Fibroblast of lung (primary cell): ENCODE results near the gene SLC5A1. TPM values are rescaled to one million over a fixed set of nuclear protein-coding genes. Genes with fewer than 3 reads are reported as not detected.

Source experiments
- DNase-seq, 2 donors: peaks; one replicate each; pipeline versions ENCODE4 v3.0.0 to v3.0.0-alpha.2; 2010; ENCODE audit warnings: low read depth in 2 of 2
- H2AFZ ChIP-seq: 2 replicates; pipeline ENCODE4 v1.5.1; 2012; ENCODE audit warnings: low read length, control low read depth, inconsistent platforms
- H3K27ac ChIP-seq: 2 replicates; pipeline ENCODE4 v1.5.1; 2011; ENCODE audit warnings: low read length, control low read depth; ENCODE audit not compliant: insufficient read depth
- H3K27me3 ChIP-seq: 2 replicates; pipeline ENCODE4 v1.5.1; 2011; ENCODE audit warnings: mild to moderate bottlenecking, low read length; ENCODE audit not compliant: control insufficient read depth, insufficient read depth
- H3K36me3 ChIP-seq: 2 replicates; pipeline ENCODE4 v1.5.1; 2011; ENCODE audit warnings: low read length; ENCODE audit not compliant: control insufficient read depth, insufficient read depth
- H3K4me1 ChIP-seq: 2 replicates; pipeline ENCODE4 v1.5.1; 2011; ENCODE audit warnings: low read length; ENCODE audit not compliant: control insufficient read depth, insufficient read depth; ENCODE audit errors: extremely low read depth
- H3K4me2 ChIP-seq: 2 replicates; pipeline ENCODE4 v1.5.1; 2011; ENCODE audit warnings: low read length, control low read depth; ENCODE audit not compliant: insufficient read depth; ENCODE audit errors: extremely low read depth
- H3K4me3 ChIP-seq, 4 experiments: fragments of 200-600 bp in 1 of 4; sonication (generic) in 1 of 4; replicated peaks in 1 of 4; 2 replicates each; pipeline ENCODE4 v1.5.1; 2011 to 2016; ENCODE audit warnings: low read length in 4 of 4, low read depth in 3 of 4, mild to moderate bottlenecking in 3 of 4, control low read depth in 2 of 4, inconsistent platforms in 1 of 4, mixed read lengths in 1 of 4; ENCODE audit not compliant: insufficient read depth in 1 of 4; ENCODE audit errors: control extremely low read depth in 1 of 4
- H3K79me2 ChIP-seq: 2 replicates; pipeline ENCODE4 v1.5.1; 2012; ENCODE audit warnings: mild to moderate bottlenecking, low read length, inconsistent platforms; ENCODE audit not compliant: control insufficient read depth, insufficient read depth
- H3K9ac ChIP-seq: 2 replicates; pipeline ENCODE4 v1.5.1; 2011; ENCODE audit warnings: mild to moderate bottlenecking, low read length, control low read depth; ENCODE audit not compliant: insufficient read depth
- H3K9me3 ChIP-seq: 2 replicates; pipeline ENCODE4 v1.5.1; 2012; ENCODE audit warnings: low read depth, low read length; ENCODE audit not compliant: control insufficient read depth, insufficient read depth
- H4K20me1 ChIP-seq: 2 replicates; pipeline ENCODE4 v1.5.1; 2011; ENCODE audit warnings: low read length; ENCODE audit not compliant: control insufficient read depth, insufficient read depth; ENCODE audit errors: extremely low read depth
- CTCF ChIP-seq, 2 donors: IDR thresholded peaks in 1 of 2; conservative IDR thresholded peaks in 1 of 2; 1 replicate in 1 of 2; 2 replicates in 1 of 2; pipeline ENCODE4 v1.5.1; 2011 to 2012; ENCODE audit warnings: low read length in 2 of 2, control low read depth in 1 of 2, inconsistent platforms in 1 of 2, low read depth in 1 of 2, mild to moderate bottlenecking in 1 of 2
- EZH2 ChIP-seq: IDR thresholded peaks from 2 replicates; pipeline ENCODE4 v1.5.1; 2012; ENCODE audit warnings: low read length, control low read depth, mild to moderate bottlenecking; ENCODE audit errors: missing control alignments
- polyA plus RNA-seq, 2 donors: library from polyadenylated mRNA; depleted of rRNA in 1 of 2; stranded (reverse) in 1 of 2; unstranded in 1 of 2; fragments of >200 nt; gene quantifications; 2 replicates each; pipeline ENCODE4 v1.2.1, GENCODE V29; 2011 to 2012; ENCODE audit warnings: missing spikeins in 1 of 2
- total RNA-seq: library from RNA; depleted of rRNA; stranded (reverse); fragments of >200 nt; gene quantifications from 2 replicates; pipeline ENCODE4 v1.2.1, GENCODE V29; 2014

SLC5A1 gene
- total and polyA plus RNA-seq, 2 donors (not counting 1 experiment from before 2014, with no cell fraction given) = not detected

- Histone ChIP-seq H4K20me1 (no peaks in the 10 kb centered on the region), H3K27ac (no peak overlapping the region), H3K27me3 (no peaks in the 10 kb centered on the region), H2AFZ (no peak overlapping the region), H3K9ac (no peak overlapping the region), H3K4me3 (no peak overlapping the region), H3K9me3 (no peaks in the 10 kb centered on the region), H3K4me2 (no peak overlapping the region), H3K79me2 (no peaks in the 10 kb centered on the region), H3K4me1 (no peaks in the 10 kb centered on the region), H3K36me3 (no peaks in the 10 kb centered on the region)
- DNase-seq = no peak
- no peak for TF ChIP-seq CTCF (conservative IDR thresholded peaks at IDR 0.05 in 1 of 2, IDR thresholded peaks at IDR 0.05 in 1 of 2; ENCODE audit: low read depth in 1 of 2, low read length in 2 of 2)
- no peak for TF ChIP-seq EZH2
Measured at GRCh38 chr22:32059426-32059825, 16.4 kb downstream of the SLC5A1 start.

- TF ChIP-seq CTCF (conservative IDR thresholded peaks at IDR 0.05 in 1 of 2, IDR thresholded peaks at IDR 0.05 in 1 of 2; ENCODE audit: low read depth in 1 of 2, low read length in 2 of 2) = no peak
- TF ChIP-seq EZH2 = no peak
- H3K79me2 ChIP-seq = no peaks in the 10 kb centered on the region
- no peaks in the 10 kb centered on the region for H3K27me3 ChIP-seq
- H3K36me3 ChIP-seq = no peaks in the 10 kb centered on the region
- H3K9me3 ChIP-seq = no peaks in the 10 kb centered on the region
- H3K4me2 ChIP-seq = no peak overlapping the region
- no peaks in the 10 kb centered on the region for H4K20me1 ChIP-seq
- no peak overlapping the region for H3K9ac ChIP-seq
- H3K27ac ChIP-seq = no peak overlapping the region
- no peak for DNase-seq
- no peak overlapping the region for H2AFZ ChIP-seq
- no peak overlapping the region for H3K4me3 ChIP-seq
- H3K4me1 ChIP-seq = no peaks in the 10 kb centered on the region
Measured at GRCh38 chr22:32063701-32064100, 20.6 kb downstream of the SLC5A1 start.

- no peak for DNase-seq
- no peaks in the 10 kb centered on the region for H3K9me3 ChIP-seq
- no peak overlapping the region for H3K4me3 ChIP-seq
- TF ChIP-seq CTCF (conservative IDR thresholded peaks at IDR 0.05 in 1 of 2, IDR thresholded peaks at IDR 0.05 in 1 of 2; ENCODE audit: low read depth in 1 of 2, low read length in 2 of 2) = no peak
- TF ChIP-seq EZH2 = no peak
- H3K9ac ChIP-seq = no peak overlapping the region
- H4K20me1 ChIP-seq = no peaks in the 10 kb centered on the region
- H3K4me2 ChIP-seq = no peak overlapping the region
- H3K79me2 ChIP-seq = no peaks in the 10 kb centered on the region
- H2AFZ ChIP-seq = no peak overlapping the region
- H3K4me1 ChIP-seq = no peaks in the 10 kb centered on the region
- H3K36me3 ChIP-seq = no peaks in the 10 kb centered on the region
- no peak overlapping the region for H3K27ac ChIP-seq
- no peaks in the 10 kb centered on the region for H3K27me3 ChIP-seq
Measured at GRCh38 chr22:32066820-32067219, 23.8 kb downstream of the SLC5A1 start.
